H9 (cell line): ENCODE results near the gene SYNRG. TPM values are rescaled to one million over a fixed set of nuclear protein-coding genes. Genes with fewer than 3 reads are reported as not detected.

ENCODE experiments used
- DNase-seq: peaks from one replicate; pipeline ENCODE4 v3.0.0-alpha.2; 2017
- H2AFZ ChIP-seq: one replicate; pipeline ENCODE4 v1.6.1; 2013; ENCODE audit warnings: mild to moderate bottlenecking, low read length, control low read depth, moderate library complexity
- H2AK5ac ChIP-seq: 2 replicates; pipeline ENCODE4 v1.6.1; 2013; ENCODE audit warnings: low read length, control low read depth, mixed read lengths; ENCODE audit not compliant: insufficient read length
- H2BK120ac ChIP-seq: one replicate; pipeline ENCODE4 v1.6.1; 2013; ENCODE audit warnings: low read depth, mild to moderate bottlenecking, low read length, control low read depth, inconsistent platforms; ENCODE audit not compliant: poor library complexity, severe bottlenecking
- H2BK12ac ChIP-seq: 2 replicates; pipeline ENCODE4 v1.6.1; 2013; ENCODE audit warnings: low read length, control low read depth, mixed read lengths, low read depth; ENCODE audit not compliant: insufficient read length
- H2BK15ac ChIP-seq: 2 replicates; pipeline ENCODE4 v1.6.1; 2013; ENCODE audit warnings: low read depth, low read length, control low read depth
- H2BK20ac ChIP-seq: one replicate; pipeline ENCODE4 v1.6.1; 2013; ENCODE audit warnings: low read depth, mild to moderate bottlenecking, low read length, control low read depth, inconsistent platforms; ENCODE audit not compliant: poor library complexity, severe bottlenecking
- H2BK5ac ChIP-seq: 2 replicates; pipeline ENCODE4 v1.6.1; 2013; ENCODE audit warnings: low read length, control low read depth, mixed read lengths; ENCODE audit not compliant: insufficient read length
- H3K14ac ChIP-seq: 2 replicates; pipeline ENCODE4 v1.6.1; 2013; ENCODE audit warnings: low read length, control low read depth; ENCODE audit not compliant: insufficient read depth
- H3K18ac ChIP-seq: 2 replicates; pipeline ENCODE4 v1.6.1; 2013; ENCODE audit warnings: low read depth, mild to moderate bottlenecking, mixed read lengths, low read length, control low read depth; ENCODE audit not compliant: insufficient read length
- H3K23ac ChIP-seq: 2 replicates; pipeline ENCODE4 v1.6.1; 2013; ENCODE audit warnings: low read length, control low read depth, mixed read lengths, low read depth; ENCODE audit not compliant: insufficient read length
- H3K23me2 ChIP-seq: 2 replicates; pipeline ENCODE4 v1.6.1; 2013; ENCODE audit warnings: low read depth, mild to moderate bottlenecking, mixed read lengths, low read length, control low read depth; ENCODE audit not compliant: insufficient read length, poor library complexity, severe bottlenecking
- H3K27ac ChIP-seq: 2 replicates; pipeline ENCODE4 v1.5.1; 2013; ENCODE audit warnings: low read length, control low read depth, mixed read lengths, low read depth; ENCODE audit not compliant: insufficient read length
- H3K27me3 ChIP-seq: 2 replicates; pipeline ENCODE4 v1.6.1; 2013; ENCODE audit warnings: low read length, control low read depth, inconsistent platforms; ENCODE audit not compliant: insufficient read depth
- H3K4ac ChIP-seq: 2 replicates; pipeline ENCODE4 v1.6.1; 2013; ENCODE audit warnings: low read depth, mild to moderate bottlenecking, control low read depth, inconsistent platforms, low read length, moderate library complexity
- H3K4me1 ChIP-seq: 2 replicates; pipeline ENCODE4 v1.6.1; 2013; ENCODE audit warnings: low read length, control low read depth, inconsistent platforms; ENCODE audit not compliant: insufficient read depth
- H3K4me2 ChIP-seq: 2 replicates; pipeline ENCODE4 v1.6.1; 2013; ENCODE audit warnings: low read length, control low read depth, mixed read lengths; ENCODE audit not compliant: insufficient read length, insufficient read depth
- H3K56ac ChIP-seq: 2 replicates; pipeline ENCODE4 v1.6.1; 2013; ENCODE audit warnings: low read depth, mild to moderate bottlenecking, mixed read lengths, low read length, control low read depth; ENCODE audit not compliant: insufficient read length
- H3K79me1 ChIP-seq: 2 replicates; pipeline ENCODE4 v1.6.1; 2013; ENCODE audit warnings: low read depth, mild to moderate bottlenecking, moderate library complexity, low read length, control low read depth, inconsistent platforms; ENCODE audit not compliant: insufficient read depth, poor library complexity, severe bottlenecking
- H3K79me2 ChIP-seq: 2 replicates; pipeline ENCODE4 v1.6.1; 2013; ENCODE audit warnings: low read length, control low read depth, inconsistent platforms; ENCODE audit not compliant: insufficient read depth
- H3K9ac ChIP-seq: 2 replicates; pipeline ENCODE4 v1.6.1; 2013; ENCODE audit warnings: low read length, control low read depth, mixed read lengths; ENCODE audit not compliant: insufficient read length; ENCODE audit errors: extremely low read depth
- H3K9me3 ChIP-seq: one replicate; pipeline ENCODE4 v1.6.1; 2013; ENCODE audit warnings: low read depth, low read length, inconsistent platforms; ENCODE audit not compliant: control insufficient read depth
- H3T11ph ChIP-seq: one replicate; pipeline ENCODE4 v1.6.1; 2013; ENCODE audit warnings: mild to moderate bottlenecking, low read length, control low read depth, inconsistent platforms
- H4K20me1 ChIP-seq: one replicate; pipeline ENCODE4 v1.6.1; 2013; ENCODE audit not compliant: control insufficient read depth, insufficient read length, insufficient read depth
- H4K5ac ChIP-seq: 2 replicates; pipeline ENCODE4 v1.6.1; 2013; ENCODE audit warnings: low read depth, mild to moderate bottlenecking, mixed read lengths, low read length, control low read depth; ENCODE audit not compliant: insufficient read length
- H4K8ac ChIP-seq: replicated peaks from 2 replicates; pipeline ENCODE4 v1.6.1; 2013; ENCODE audit warnings: low read length, control low read depth, mixed read lengths, low read depth; ENCODE audit not compliant: insufficient read length
- H4K91ac ChIP-seq: 2 replicates; pipeline ENCODE4 v1.6.1; 2013; ENCODE audit warnings: low read depth, mild to moderate bottlenecking, moderate library complexity, mixed read lengths, low read length, control low read depth; ENCODE audit not compliant: insufficient read length
- H3K27ac Mint-ChIP-seq, 3 experiments: 2 replicates in 2 of 3; 3 replicates in 1 of 3; pipeline ENCODE4 v1.8.0; 2020 to 2021; ENCODE audit warnings: mixed read lengths in 3 of 3, mild to moderate bottlenecking in 1 of 3, moderate library complexity in 1 of 3
- H3K27me3 Mint-ChIP-seq: 2 replicates; pipeline ENCODE4 v1.8.0; 2021; ENCODE audit warnings: low read depth, mild to moderate bottlenecking, moderate library complexity, mixed read lengths
- H3K36me3 Mint-ChIP-seq, 3 experiments: 2 replicates in 2 of 3; 3 replicates in 1 of 3; pipeline ENCODE4 v1.8.0; 2020 to 2021; ENCODE audit warnings: low read depth in 3 of 3, mixed read lengths in 3 of 3; ENCODE audit not compliant: insufficient read depth in 1 of 3
- H3K4me1 Mint-ChIP-seq, 2 experiments: 2 replicates each; pipeline ENCODE4 v1.8.0; 2020; ENCODE audit warnings: mixed read lengths in 2 of 2
- H3K4me3 Mint-ChIP-seq, 2 experiments: 2 replicates in 1 of 2; 3 replicates in 1 of 2; pipeline ENCODE4 v1.8.0; 2020 to 2021; ENCODE audit warnings: mild to moderate bottlenecking in 2 of 2, mixed read lengths in 2 of 2, moderate library complexity in 1 of 2
- H3K9me3 Mint-ChIP-seq, 2 experiments: 2 replicates in 1 of 2; 3 replicates in 1 of 2; pipeline ENCODE4 v1.8.0; 2020; ENCODE audit warnings: mild to moderate bottlenecking in 2 of 2, mixed read lengths in 2 of 2, moderate library complexity in 1 of 2
- WGBS: extraction: QIAGEN DNeasy Blood & Tissue Kit; methylation state at CpG from one replicate; pipeline ENCODE4 v1.1.7; 2013; ENCODE audit warnings: missing lambda C conversion rate, low lambda C conversion rate, mixed read lengths; ENCODE audit not compliant: insufficient read length; ENCODE audit errors: extremely low coverage; 5-methylcytosine and 5-hydroxymethylcytosine counted together
- total RNA-seq: library from RNA; stranded (reverse); gene quantifications from 2 replicates; pipeline ENCODE4 v1.2.1, GENCODE V29; 2021
- TF ChIP-seq, protein P1 (sequence below): fragments of 200-600 bp; sonication (generic); conservative IDR thresholded peaks from 3 replicates; pipeline ENCODE4 v1.8.0; 2021; ENCODE audit warnings: antibody characterized with exemption, mild to moderate bottlenecking

SYNRG gene
- total RNA-seq, 1 experiment from 2014 or later = 30.5 TPM

GRCh38 chr17:37480427-37480826, 128.8 kb downstream of the SYNRG start:
- Histone ChIP-seq H3K56ac (no peak overlapping the region), H3K4me2 (no peak overlapping the region), H4K91ac (no peak overlapping the region), H3K14ac (no peak overlapping the region), H3K4ac (no peak overlapping the region), H3K18ac (no peak overlapping the region), H2BK5ac (no peak overlapping the region), H3K27ac (no peak overlapping the region), H3K9ac (no peak overlapping the region), H3K23me2 (no peaks in the 10 kb centered on the region), H4K5ac (no peak overlapping the region), H3K27me3 (no peaks in the 10 kb centered on the region), H4K20me1 (no peaks in the 10 kb centered on the region), H3T11ph (no peak overlapping the region), H4K8ac (no peak overlapping the region), H3K79me1 (no peaks in the 10 kb centered on the region), H2BK120ac (no peak overlapping the region), H2BK20ac (no peak overlapping the region), H3K23ac (no peak overlapping the region), H2BK12ac (no peak overlapping the region), H2AK5ac (no peak overlapping the region), H2BK15ac (no peak overlapping the region), H3K79me2 (no peaks in the 10 kb centered on the region), H3K4me1 (peaks cover 6% of the 10 kb centered on the region; the same call in 1 of the 2 replicates), H2AFZ (no peak overlapping the region), H3K9me3 (no peaks in the 10 kb centered on the region)
- Mint-ChIP-seq H3K36me3 (peaks cover 2 to 38% (median 29%) of the 10 kb centered on the region in 3 experiments; a peak in 5 of 7 replicates), H3K27me3 (no peaks in the 10 kb centered on the region), H3K27ac (peak overlapping the region in 1 of 3 experiments; percentile 62; a peak in 2 of 7 replicates), H3K9me3 (no peaks in the 10 kb centered on the region), H3K4me1 (peaks cover 23 to 27% of the 10 kb centered on the region in 2 experiments), H3K4me3 (no peak overlapping the region)
- WGBS = no CpG with 5 or more reads among the region's 2 CpGs
- TF ChIP-seq, protein P1, sequence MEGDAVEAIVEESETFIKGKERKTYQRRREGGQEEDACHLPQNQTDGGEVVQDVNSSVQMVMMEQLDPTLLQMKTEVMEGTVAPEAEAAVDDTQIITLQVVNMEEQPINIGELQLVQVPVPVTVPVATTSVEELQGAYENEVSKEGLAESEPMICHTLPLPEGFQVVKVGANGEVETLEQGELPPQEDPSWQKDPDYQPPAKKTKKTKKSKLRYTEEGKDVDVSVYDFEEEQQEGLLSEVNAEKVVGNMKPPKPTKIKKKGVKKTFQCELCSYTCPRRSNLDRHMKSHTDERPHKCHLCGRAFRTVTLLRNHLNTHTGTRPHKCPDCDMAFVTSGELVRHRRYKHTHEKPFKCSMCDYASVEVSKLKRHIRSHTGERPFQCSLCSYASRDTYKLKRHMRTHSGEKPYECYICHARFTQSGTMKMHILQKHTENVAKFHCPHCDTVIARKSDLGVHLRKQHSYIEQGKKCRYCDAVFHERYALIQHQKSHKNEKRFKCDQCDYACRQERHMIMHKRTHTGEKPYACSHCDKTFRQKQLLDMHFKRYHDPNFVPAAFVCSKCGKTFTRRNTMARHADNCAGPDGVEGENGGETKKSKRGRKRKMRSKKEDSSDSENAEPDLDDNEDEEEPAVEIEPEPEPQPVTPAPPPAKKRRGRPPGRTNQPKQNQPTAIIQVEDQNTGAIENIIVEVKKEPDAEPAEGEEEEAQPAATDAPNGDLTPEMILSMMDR = no peak
- no peak for DNase-seq
